ENCODE results near the gene FOXO3.
"Not testable (repeated sequence)": the region's sequence is repeated elsewhere in the genome, so short reads cannot be mapped to it uniquely, and the experiment has no call there.

FOXO3 gene

DNA sequence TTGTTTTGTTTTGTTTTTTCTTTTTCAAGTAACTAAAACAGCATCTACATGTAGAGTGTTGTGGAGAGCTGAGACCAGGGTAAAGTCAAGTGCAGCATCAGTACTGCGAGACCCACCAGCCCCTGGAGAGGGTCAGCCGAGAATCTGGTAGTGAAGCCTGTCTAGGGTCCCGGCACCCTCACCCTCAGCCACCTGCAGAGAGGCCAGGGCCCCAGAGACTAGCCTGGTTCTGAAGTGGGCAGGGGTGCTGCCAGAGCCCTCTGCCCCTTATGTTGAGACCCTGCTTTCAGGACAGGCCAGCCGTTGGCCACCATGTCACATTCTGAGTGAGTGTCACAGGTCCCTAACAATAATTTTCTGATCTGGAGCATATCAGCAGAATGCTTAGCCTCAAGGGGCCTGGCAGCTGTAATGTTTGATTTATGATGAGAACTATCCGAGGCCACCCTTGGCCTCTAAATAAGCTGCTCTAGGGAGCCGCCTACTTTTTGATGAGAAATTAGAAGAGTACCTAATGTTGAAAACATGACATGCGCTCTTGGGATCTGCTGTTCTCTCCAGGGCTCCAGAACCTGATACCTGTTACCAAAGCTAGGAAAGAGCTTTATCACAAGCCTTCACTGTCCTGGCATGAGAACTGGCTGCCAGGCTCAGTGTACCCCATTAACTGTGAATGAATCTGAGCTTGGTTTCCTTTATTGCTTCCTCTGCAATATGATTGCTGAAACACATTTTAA lies 121.8 kb downstream of the FOXO3 start:
- DNase-seq: not testable (repeated sequence)

DNA sequence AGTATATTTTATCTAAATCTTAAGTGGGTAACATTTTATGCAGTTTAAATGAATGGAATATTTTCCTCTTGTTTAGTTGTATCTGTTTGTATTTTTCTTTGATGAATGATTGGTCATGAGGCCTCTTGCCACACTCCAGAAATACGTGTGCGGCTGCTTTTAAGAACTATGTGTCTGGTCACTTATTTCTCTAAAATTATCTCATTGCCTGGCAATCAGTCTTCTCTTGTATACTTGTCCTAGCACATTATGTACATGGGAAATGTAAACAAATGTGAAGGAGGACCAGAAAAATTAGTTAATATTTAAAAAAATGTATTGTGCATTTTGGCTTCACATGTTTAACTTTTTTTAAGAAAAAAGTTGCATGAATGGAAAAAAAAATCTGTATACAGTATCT lies 123.3 kb downstream of the FOXO3 start:
- DNase-seq: not testable (repeated sequence)

DNA sequence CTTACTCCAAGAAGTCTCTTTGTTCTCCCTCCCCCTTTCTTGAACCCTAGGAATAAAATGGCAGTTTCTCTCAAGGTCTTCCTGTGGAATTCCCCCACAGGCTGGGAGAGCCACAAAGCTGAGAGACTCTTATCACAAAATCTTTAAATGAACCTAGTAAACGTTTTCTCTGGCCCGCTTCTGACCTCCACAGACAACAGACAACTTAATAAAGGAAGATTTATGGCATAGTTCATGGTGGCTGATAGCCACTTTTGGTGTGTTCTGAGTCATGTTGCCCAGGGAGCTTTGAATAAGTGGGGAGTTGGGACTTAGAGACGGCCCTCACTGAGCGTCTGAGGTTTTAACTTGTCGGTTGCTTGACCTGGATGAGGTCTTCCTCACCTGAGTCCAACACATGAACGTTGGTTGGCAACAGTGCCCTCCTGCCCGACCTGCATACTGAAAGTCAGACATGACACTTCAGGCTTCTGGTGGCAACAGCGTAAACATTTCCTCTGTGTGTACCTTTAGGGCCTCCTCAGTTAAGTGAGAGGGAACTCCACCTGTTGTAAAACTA lies 124.1 kb downstream of the FOXO3 start:
- no peak for DNase-seq

DNA sequence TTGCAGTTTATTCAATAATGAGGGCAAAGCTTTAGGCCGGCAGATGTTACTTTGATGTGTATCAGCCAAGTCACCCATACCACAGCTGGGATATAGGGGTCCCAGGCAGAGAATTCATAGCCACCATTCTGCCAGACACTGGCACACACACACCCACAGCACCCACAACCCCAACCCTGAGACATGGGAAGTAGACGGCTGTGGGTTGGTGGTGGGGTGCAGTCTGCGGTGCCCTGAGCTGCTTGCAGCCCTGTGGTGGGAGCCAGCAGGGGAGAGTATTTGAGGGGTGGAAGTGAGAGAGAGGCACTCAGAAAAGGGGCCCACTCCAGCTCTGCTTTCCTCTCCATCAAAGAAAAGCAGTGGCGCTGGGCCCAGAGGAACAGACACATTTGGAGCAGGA lies 125.3 kb downstream of the FOXO3 start:
- no peak for DNase-seq

DNA sequence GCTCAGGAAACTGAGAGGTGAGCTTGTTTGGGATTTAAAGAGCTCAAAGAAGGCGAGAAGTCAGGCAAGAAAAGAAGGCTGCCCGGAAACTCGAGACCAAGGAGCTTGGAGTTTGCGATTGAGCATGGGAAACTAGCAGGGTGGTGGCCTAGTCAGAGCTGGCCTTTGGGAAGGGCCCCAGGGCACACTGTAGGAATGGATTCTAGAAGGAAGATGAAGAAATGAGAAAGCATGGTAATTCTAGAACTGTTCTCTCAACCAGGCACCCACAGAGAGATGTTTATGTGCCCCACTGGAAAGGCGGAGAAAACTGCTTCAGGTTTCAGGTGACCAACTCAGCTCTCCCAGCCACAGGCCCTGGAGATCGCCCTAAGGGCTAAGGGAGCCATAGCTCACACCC lies 126.2 kb downstream of the FOXO3 start:
- DNase-seq: no peak

DNA sequence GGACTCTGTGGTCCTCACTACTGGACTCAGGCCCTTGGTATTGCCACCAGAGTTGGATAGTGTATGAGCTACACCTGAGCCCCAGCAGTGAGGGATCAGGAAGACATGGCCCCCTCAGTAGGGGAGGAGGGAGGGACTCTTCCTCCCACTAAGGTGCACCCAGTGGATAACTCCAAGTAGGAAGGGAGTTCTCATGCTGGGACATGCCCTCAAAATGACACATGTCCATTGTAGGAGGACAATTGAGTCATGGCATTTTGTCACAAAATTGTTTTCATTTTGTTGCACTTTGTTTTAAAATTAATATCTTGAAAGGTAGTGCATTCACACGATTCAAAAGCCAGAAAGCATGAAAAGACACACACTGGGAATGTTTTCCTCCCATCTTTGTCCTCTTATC lies 127.2 kb downstream of the FOXO3 start:
- DNase-seq: no peak

DNA sequence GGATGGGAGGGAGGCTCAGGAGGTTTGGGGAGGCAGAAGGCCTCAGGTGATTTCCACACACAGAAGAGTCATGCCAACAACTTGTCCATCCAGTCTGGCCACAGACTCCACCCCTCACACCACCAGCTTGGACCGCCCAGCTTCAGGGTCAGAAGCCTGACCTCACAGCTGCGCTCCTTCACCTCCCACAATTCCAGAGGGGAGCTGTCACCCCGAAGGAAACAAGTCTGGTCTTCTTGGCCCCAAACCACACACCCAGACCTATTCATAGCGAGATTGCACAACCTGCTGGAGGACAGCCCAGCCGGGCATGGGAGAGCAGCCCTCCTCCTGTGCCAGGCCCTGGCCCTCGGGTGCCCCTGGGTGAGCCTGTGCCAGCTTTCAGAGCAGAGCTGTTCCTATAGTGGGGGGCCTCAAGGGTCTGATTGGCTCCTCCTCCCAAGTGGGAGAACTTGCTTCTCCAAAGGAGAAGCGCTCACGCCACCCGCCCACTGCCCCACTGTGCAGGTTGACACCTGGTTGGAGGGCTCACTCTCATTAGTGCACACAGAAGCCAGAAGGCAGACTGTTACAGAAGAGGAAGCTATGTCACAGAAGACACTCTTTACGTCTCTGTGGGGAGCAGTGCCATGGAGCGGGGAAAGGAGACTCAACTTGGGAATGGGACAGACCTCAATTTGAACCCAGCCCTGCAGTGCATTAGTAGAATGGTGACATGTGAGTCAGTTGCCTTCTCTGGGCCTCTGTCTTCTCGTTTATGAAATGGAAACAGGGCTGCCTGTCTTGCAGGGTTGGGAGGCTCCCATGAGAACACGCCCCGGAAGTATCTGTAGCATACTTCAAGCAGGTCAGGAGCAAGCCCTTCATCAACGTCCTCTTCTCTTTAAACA lies 128.8 kb downstream of the FOXO3 start:
- DNase-seq: peak in 33 of 51 donors; percentile 13 to 79 (median 45)

DNA sequence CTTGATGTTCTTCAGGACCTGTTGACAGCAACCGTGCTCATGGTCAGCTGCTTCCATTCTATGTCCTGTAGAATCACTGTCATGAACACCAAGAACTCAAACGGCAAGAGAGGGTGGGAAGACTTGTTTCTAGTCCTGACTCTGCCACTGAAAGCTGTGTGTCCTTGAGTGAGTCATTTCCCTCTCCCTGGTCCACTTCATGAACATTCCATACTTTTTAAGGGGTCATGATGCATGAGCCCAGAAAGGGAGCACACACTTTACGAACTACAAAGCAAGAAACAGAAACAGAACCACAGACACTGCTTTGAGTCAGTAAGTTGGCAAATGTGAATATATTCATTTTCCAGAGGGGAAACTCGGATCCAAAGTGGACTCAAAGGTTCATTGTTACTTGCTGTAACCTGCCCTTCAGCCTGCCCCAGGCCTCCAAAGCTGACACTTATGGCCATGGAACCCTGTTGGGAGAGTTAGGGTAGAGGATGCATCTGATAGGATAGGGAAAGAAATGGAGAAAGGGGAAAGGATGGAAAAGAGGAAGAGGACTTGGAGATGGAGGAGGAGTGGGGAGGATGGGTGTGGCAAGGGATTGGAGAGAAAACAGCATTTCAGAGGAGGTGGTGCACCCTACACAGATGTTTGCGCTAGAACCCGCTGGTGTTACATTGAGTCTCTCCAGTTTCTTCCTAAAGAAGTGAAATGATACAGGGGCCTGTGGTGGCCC lies 129.8 kb downstream of the FOXO3 start:
- no peak for DNase-seq

DNA sequence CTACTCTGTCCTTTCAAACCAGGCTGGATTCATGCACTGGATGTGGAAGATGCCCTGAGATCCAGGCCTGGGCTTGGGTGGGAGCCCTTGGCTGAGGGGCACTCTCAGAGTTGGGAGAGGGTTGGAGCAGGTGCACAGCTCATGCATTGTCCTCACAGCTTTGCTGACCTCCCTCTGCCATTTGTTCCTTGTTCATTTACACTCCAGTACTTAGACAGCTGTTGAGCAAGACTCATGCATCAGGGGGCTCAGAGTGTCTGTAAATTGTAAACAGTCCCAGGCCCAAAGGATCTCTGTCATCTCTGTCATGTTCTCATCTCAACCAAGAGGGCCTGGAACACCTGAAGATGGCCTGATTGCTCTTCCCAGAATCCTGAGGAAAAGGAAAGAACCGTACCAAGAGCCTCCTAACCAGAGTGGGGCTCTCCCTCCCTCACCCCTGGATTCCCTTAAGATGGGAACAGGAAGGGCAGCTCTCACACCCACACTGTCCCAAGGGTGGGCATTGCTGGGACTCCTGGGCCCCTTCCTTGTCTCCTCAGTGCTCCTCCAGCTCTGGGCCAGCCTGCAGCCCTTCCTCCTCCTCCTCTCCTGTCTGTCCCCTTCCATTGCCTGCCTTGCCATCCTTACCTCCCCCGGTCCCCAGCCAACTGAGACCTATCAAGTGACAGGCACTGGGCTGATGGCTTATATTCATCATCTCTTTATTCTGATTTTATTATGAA lies 132.9 kb downstream of the FOXO3 start:
- no peak for DNase-seq

DNA sequence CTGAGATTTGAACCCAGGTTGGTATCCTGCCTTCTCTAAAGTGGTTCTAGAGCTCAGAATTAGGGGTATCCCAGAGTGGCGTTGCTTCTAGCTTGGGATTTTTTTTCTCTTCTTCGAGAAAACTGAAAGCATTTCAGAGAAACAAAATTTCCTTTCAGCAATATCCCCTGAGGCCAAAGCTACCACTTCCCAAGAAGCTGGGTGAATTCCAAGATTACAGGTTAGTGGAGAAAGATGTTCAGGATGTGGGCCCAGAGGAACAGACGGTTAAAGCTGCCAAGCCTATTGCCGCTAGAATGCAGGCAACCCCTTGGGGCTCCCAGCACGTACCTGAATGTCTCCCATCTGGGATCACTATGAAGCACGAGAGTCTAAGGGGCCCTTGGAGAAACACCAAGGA lies 134.1 kb downstream of the FOXO3 start:
- no peak for DNase-seq

DNA sequence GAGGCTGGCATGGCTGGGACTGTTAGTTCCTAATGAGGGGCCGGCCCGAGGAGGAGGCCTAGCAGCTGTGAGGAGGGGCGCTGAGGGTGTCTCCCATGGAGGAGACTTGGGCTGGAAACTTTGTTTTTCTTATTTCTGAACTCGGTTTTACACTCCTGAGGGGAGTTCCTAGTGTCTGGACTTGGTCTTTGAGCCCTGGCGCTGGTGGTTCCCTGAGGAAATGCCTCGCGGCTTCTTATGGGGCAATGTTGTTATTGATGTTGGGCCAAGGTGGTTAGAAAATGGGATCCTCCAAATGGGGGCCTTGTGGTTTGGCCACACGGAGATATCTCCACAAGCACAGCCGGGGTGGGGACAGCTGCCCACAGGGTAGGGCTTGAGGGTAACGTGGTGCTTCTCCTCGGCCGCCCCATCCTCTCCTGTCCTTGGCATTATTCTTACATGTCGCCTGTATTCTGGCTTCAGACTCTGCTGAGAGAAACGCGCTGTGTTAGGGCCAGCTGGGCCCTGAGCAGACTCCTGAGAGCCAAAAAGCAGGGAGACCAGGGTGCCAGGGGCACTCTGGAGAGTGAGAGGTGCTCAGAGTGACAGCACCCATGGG lies 136.9 kb downstream of the FOXO3 start:
- DNase-seq: no peak

DNA sequence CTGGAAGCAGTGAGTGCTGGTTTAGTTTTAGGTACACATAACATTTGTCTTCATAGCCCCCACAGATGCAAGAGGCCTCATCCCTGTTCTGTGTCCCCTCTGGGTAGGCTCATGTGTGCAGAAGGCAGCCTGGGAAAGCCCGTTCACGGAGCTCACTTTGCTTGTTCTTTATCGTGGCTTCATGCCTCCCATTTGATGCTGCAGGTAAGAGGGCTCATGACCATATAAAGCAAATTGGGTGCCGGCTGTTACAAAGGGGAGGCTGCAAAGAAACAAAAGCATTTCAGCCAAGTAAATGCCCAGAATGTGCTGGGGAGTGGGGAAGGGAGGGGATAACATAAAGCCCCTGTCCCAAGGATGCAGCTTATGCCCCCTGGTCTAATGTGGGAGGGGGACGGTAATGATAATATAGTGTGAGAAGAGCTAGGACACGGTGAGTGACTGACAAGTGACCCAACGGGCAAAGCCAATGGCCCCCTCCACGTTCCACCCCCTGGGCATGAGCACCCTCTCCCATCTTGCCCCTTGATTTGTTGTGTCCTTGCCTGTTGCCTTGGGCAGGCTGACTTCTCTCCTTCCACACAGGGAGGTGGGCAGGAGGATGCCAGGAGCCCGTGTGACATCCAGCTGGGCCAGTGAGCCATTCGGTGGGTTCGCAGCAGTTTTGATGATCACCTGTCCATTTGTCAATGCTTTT lies 138.0 kb downstream of the FOXO3 start:
- DNase-seq: no peak

DNA sequence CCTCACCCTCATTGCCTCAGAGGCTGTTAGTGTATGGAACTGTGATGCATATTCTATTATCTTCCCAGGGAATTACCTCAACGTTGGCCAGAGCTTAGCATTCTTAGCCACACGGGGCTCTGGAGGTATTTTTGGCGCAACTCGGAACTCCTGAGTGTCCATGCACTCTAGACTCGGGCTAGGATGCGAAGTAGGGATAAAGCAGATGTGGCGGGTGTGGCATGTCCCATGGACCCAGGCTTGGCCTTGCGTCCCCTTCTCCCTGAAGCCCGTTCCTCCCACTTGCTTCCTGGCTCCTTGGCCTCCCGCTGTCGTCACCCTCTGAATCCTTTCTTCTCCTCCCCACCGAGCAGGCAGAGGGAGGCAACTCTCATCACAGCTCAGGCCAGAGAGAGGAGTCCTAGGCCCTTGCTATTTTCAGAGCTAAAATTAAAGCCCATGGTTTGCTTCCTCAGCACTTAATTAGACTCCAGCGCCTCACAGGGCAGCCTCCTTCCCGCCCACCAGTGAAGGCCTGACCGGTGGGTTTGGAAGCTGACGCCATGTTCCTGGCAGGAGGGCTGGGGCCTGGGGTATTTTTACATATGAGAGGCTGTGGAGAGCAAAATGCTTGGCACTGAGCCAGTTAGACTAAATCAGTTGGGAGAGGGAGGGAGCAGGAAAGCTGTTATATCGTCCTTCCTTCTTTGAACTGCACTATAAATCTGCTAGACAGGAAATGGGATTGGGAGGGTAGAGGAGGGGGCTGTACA lies 138.7 kb downstream of the FOXO3 start:
- no peak for DNase-seq

DNA sequence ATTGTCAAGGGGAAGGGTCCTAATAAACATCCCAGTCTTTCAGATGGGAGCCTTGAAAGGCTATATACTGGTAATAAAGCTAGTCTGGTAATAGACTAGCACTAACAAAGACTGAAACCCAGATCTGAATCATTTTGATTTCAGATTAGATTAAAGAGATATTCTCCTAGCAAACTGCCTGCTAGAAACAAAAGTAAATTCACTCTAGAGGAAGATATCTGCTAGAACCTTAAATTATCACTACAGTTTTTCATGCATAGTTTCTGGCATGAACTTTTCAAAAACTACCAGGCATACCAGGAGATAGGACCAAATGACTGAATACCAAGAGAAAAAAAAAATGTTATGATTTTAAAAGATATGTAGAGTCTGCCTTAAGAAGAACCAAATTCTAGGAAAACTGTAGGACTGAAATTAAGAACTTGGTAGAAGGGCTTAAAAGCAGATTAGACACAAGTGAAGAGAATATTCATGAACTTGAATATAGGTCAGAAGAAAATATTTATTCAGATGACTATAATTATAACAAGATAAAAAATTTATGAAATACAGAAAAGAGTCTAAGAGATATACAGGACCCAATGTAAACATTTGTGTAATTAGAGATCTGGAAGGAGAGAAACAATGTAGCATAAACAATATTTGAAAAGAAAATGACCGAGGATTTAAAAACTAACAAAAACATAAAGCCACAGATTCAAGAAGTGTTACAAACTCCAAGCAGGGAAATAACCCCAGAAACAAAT lies 141.6 kb downstream of the FOXO3 start:
- DNase-seq: no peak

DNA sequence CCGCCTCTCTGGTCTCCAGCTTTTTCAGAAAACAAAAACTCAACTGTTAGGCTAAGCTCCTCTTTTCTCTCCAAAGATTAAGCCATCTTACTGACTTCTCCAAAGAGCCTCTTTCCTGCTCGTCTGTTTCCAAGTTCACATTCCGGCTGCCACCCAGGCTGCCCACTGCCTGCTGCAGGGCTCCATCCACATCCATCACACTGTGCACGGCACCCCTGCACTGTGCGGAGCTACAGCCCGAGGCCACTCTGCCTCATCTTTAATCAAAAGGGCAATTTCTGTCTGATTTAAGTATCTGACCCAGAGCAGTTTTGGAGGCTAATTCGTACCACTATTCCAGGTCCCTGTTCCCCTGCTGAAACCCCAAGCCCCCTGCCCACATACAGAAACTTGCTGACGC lies 145.9 kb downstream of the FOXO3 start:
- DNase-seq: no peak

DNA sequence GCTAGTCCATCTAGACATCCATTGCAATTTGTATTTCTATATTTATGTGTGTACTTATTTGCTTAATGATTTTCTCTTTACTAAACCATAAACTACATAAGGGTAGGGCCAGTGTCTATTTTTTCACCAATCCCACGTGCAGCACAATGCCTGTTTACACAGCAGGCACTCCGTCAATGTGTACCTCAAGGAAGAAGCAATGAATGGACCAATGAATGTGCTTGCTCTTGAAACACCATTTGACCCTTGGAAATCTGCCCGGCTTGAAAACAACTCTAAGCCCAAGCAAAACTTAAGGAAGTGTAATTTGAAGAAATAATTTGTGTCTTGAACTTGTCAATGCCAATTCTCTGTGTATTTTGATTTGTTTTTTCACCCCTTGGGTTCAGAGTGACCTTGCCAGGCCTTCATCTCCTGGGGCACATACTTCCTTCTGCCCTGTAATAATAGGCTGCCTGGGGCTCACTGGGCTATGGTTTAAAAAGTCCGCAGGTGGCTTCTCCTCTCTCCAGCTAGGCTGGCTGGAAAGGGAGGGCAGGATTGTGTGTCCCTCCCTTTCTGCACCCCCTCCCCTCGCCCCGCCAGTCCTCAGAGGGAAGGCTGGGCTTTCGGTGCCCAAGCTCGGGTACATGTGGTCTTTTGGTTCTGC lies 146.7 kb downstream of the FOXO3 start:
- no peak for DNase-seq

DNA sequence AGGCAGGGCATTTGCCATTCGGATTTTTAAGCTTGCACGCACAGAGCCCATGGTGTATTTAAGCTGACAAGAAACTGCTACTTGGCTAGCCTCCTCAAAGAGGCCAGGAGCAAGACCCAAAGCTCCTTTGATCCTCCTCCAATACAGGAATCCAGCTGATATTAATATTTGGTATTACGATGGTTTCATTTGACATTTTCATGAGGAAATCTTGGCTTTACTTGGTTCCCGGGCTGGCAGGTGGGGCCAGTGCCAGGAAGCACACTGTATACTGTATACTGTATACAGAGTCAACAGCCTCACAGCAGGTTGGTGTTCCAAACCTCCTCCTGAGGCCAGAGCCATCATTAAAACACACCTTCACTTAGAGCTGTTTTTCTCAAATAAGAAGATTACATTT lies 149.3 kb downstream of the FOXO3 start:
- DNase-seq: no peak

DNA sequence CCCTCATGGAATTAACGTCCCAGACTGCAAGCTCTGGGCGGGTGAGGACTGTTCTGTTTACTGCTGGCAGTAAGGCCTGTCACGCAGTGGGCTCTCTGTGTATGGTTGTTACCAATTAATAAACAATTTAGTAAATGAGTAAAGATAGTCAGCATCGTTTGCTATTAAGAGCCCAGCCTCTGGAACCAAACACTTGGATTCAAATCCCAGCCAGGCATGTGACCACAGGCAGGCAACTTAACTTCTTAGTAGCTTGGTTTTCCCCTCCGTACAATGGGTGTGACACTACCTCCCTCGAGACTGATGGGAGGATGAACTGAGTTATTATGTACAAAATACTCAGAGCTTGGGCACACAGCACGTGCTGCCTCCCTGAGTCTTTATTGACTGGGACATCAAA lies 149.8 kb downstream of the FOXO3 start:
- no peak for DNase-seq
